Neural cell (in vitro differentiated cells): Measurements from ENCODE around the gene LPP. TPM values are rescaled to one million over a fixed set of nuclear protein-coding genes. Genes with fewer than 3 reads are reported as not detected.

ENCODE experiments used
- H2AFZ ChIP-seq: fragments of 200-600, 300-800 bp; sonication (generic), shearing (Covaris generic); 2 replicates; pipeline ENCODE4 v1.6.0; 2014; ENCODE audit warnings: low read depth, mild to moderate bottlenecking, antibody characterized with exemption, low read length, moderate library complexity
- H3F3A ChIP-seq: fragments of 200-600 bp; shearing (Covaris generic); 2 replicates; pipeline ENCODE4 v1.6.1; 2016; ENCODE audit warnings: mild to moderate bottlenecking, moderate library complexity, mixed read lengths, antibody characterized with exemption, low read length; ENCODE audit not compliant: insufficient read depth, poor library complexity, severe bottlenecking
- H3K27ac ChIP-seq: fragments of 200-600, 300-800 bp; sonication (generic), shearing (Covaris generic); 2 replicates; pipeline ENCODE4 v1.5.1; 2014; ENCODE audit warnings: mild to moderate bottlenecking, low read length, moderate library complexity
- H3K27me3 ChIP-seq: fragments of 300-800, 200-600 bp; sonication (generic), shearing (Covaris generic); 2 replicates; pipeline ENCODE4 v1.6.0; 2014; ENCODE audit warnings: mild to moderate bottlenecking, low read depth, low read length, moderate library complexity; ENCODE audit not compliant: insufficient read depth
- H3K36me3 ChIP-seq: fragments of 300-800, 200-600 bp; sonication (generic), shearing (Covaris generic); 2 replicates; pipeline ENCODE4 v1.5.1; 2014; ENCODE audit warnings: mild to moderate bottlenecking, antibody characterized with exemption, low read length, moderate library complexity; ENCODE audit not compliant: insufficient read depth
- H3K4me2 ChIP-seq: fragments of 300-800, 200-600 bp; sonication (generic), shearing (Covaris generic); 2 replicates; pipeline ENCODE4 v1.6.0; 2014; ENCODE audit warnings: mild to moderate bottlenecking, low read length
- H3K4me3 ChIP-seq: fragments of 300-800, 200-600 bp; sonication (generic), shearing (Covaris generic); 2 replicates; pipeline ENCODE4 v1.5.1; 2014; ENCODE audit warnings: mild to moderate bottlenecking, low read length, moderate library complexity
- H3K79me2 ChIP-seq: fragments of 200-600 bp; shearing (Covaris generic); replicated peaks from 2 replicates; pipeline ENCODE4 v1.6.0; 2014; ENCODE audit warnings: mild to moderate bottlenecking, low read length, moderate library complexity; ENCODE audit not compliant: insufficient read depth
- H3K9ac ChIP-seq: fragments of 300-800, 200-600 bp; sonication (generic), shearing (Covaris generic); 2 replicates; pipeline ENCODE4 v1.6.1; 2016; ENCODE audit warnings: mild to moderate bottlenecking, low read length, mixed read lengths
- H3K9me2 ChIP-seq: fragments of 200-600 bp; shearing (Covaris generic); 2 replicates; pipeline ENCODE4 v1.6.1; 2016; ENCODE audit warnings: mild to moderate bottlenecking, low read length, mixed read lengths; ENCODE audit not compliant: insufficient read depth
- H3K9me3 ChIP-seq: fragments of 200-600, 300-800 bp; sonication (generic), shearing (Covaris generic); 2 replicates; pipeline ENCODE4 v1.6.1; 2016; ENCODE audit warnings: mild to moderate bottlenecking, mixed run types, low read length, moderate library complexity, mixed read lengths
- H4K20me1 ChIP-seq: fragments of 200-600 bp; shearing (Covaris generic); 2 replicates; pipeline ENCODE4 v1.6.1; 2016; ENCODE audit warnings: mild to moderate bottlenecking, mixed run types; ENCODE audit not compliant: insufficient read depth
- EP300 ChIP-seq: fragments of 450-650 bp; conservative IDR thresholded peaks from 2 replicates; pipeline ENCODE4 v1.6.1; 2014; ENCODE audit warnings: antibody characterized with exemption, mild to moderate bottlenecking, moderate library complexity; ENCODE audit not compliant: poor library complexity, severe bottlenecking
- EZH2 ChIP-seq: fragments of 200-600, 300-800 bp; shearing (Covaris generic), sonication (generic); IDR thresholded peaks from 2 replicates; pipeline ENCODE4 v1.6.1; 2014; ENCODE audit warnings: antibody characterized with exemption, low read length, borderline replicate concordance, mild to moderate bottlenecking; ENCODE audit not compliant: insufficient read depth, poor library complexity, severe bottlenecking
- MXI1 ChIP-seq: fragments of 450-650 bp; conservative IDR thresholded peaks from 2 replicates; pipeline ENCODE4 v1.6.1; 2014; ENCODE audit warnings: antibody characterized with exemption, mild to moderate bottlenecking; ENCODE audit not compliant: poor library complexity, severe bottlenecking
- POLR2AphosphoS5 ChIP-seq: IDR thresholded peaks from 2 replicates; pipeline ENCODE4 v1.6.1; 2012
- RAD21 ChIP-seq: fragments of 450-650 bp; conservative IDR thresholded peaks from 2 replicates; pipeline ENCODE4 v1.6.1; 2014; ENCODE audit warnings: antibody characterized with exemption, mild to moderate bottlenecking, moderate library complexity
- SMC3 ChIP-seq: fragments of 450-650 bp; conservative IDR thresholded peaks from 2 replicates; pipeline ENCODE4 v1.6.1; 2014; ENCODE audit warnings: antibody characterized with exemption, mild to moderate bottlenecking, moderate library complexity; ENCODE audit not compliant: poor library complexity
- TAF1 ChIP-seq: IDR thresholded peaks from 2 replicates; pipeline ENCODE4 v1.6.1; 2012; ENCODE audit warnings: low read depth
- polyA plus RNA-seq: library from polyadenylated mRNA; depleted of rRNA; stranded (reverse); fragments of >200 nt; gene quantifications from 2 replicates; pipeline ENCODE4 v1.2.3, GENCODE V29; 2014
- TF ChIP-seq, protein P1 (sequence below): fragments of 450-650 bp; IDR thresholded peaks from 2 replicates; pipeline ENCODE4 v1.5.1; 2014; ENCODE audit warnings: antibody characterized with exemption, mild to moderate bottlenecking, moderate library complexity; ENCODE audit not compliant: poor library complexity, severe bottlenecking
- TF ChIP-seq, protein P2 (sequence below): IDR thresholded peaks from 2 replicates; pipeline ENCODE4 v1.6.1; 2012; ENCODE audit warnings: borderline replicate concordance

LPP gene
- polyA plus RNA-seq, 1 donor from 2014 or later, result 3.0 TPM

DNA sequence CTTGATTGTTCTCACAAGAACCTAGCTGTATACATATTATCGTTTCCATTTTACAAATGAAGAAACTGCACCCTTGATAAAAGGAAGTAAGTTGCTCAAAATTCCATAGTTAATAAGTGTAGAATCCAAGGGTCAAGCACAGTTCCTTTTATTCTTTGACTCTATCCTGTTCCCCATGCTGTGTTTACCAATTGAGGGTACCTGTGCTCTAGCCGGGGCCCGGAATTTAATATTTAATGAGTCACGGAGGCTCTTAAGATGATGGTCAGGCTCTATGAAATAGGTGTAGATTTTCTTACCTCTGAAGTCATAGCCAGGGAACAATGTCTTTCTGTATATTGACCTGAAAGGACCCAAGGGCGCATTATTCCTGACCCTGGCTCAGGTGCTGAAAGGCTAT is 65.2 kb downstream of the LPP start:
- Histone ChIP-seq H2AFZ (no peak overlapping the region), H3F3A (no peaks in the 10 kb centered on the region), H3K9ac (no peak overlapping the region), H3K36me3 (no peaks in the 10 kb centered on the region), H3K27me3 (no peaks in the 10 kb centered on the region), H3K4me3 (no peak overlapping the region), H3K79me2 (no peaks in the 10 kb centered on the region), H3K9me3 (no peaks in the 10 kb centered on the region), H4K20me1 (no peaks in the 10 kb centered on the region), H3K27ac (no peak overlapping the region), H3K9me2 (no peaks in the 10 kb centered on the region), H3K4me2 (no peak overlapping the region)
- TF ChIP-seq POLR2AphosphoS5 (no peak), EP300 (no peak), RAD21 (no peak), MXI1 (no peak)

DNA sequence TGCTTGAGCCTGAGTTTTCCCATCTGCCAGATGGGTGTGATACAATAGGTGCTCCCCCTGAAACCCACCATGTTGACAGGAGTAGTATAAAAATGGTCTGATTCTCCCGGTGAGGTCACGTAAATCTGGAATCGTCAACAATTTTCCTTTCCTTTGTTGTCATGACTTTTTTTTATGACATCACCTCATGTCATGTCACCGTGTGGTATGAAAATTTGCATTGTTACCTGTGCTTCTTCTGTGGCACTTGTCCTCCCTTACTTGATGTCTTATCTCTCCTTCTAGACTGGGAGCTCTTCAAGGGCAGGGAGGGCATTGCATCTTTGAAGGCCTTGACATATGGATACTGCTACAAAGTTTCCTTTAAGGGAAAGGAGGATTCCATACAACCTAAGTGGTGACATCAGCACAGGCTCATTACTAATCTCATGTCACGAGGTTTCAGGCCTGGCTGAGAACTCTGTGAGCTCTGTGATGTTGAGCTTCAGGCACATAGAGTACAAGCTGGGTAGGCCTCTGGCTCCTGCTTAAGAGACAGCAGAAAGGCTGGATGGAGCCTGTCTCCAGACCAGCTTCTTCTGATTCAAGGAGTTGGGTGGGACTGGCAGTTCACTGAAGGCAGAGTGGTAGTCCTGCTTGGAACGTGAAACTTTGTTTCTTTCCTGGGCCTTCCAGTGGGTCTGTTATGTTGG is 66.3 kb downstream of the LPP start:
- Histone ChIP-seq H3K9me3 (no peaks in the 10 kb centered on the region), H3K27me3 (no peaks in the 10 kb centered on the region), H3K79me2 (peaks cover 4% of the 10 kb centered on the region), H3F3A (no peaks in the 10 kb centered on the region), H3K9me2 (no peaks in the 10 kb centered on the region), H3K9ac (no peak overlapping the region), H3K4me3 (no peak overlapping the region), H4K20me1 (no peaks in the 10 kb centered on the region), H3K27ac (no peak overlapping the region), H3K4me2 (no peak overlapping the region), H3K36me3 (no peaks in the 10 kb centered on the region), H2AFZ (no peak overlapping the region)
- no peak for TF ChIP-seq POLR2AphosphoS5
- no peak for TF ChIP-seq RAD21
- TF ChIP-seq TAF1, result no peak
- TF ChIP-seq EZH2, result no peak
- no peak for TF ChIP-seq SMC3
- TF ChIP-seq EP300, result no peak
- TF ChIP-seq, protein P1, sequence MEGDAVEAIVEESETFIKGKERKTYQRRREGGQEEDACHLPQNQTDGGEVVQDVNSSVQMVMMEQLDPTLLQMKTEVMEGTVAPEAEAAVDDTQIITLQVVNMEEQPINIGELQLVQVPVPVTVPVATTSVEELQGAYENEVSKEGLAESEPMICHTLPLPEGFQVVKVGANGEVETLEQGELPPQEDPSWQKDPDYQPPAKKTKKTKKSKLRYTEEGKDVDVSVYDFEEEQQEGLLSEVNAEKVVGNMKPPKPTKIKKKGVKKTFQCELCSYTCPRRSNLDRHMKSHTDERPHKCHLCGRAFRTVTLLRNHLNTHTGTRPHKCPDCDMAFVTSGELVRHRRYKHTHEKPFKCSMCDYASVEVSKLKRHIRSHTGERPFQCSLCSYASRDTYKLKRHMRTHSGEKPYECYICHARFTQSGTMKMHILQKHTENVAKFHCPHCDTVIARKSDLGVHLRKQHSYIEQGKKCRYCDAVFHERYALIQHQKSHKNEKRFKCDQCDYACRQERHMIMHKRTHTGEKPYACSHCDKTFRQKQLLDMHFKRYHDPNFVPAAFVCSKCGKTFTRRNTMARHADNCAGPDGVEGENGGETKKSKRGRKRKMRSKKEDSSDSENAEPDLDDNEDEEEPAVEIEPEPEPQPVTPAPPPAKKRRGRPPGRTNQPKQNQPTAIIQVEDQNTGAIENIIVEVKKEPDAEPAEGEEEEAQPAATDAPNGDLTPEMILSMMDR, result no peak
- TF ChIP-seq, protein P2, sequence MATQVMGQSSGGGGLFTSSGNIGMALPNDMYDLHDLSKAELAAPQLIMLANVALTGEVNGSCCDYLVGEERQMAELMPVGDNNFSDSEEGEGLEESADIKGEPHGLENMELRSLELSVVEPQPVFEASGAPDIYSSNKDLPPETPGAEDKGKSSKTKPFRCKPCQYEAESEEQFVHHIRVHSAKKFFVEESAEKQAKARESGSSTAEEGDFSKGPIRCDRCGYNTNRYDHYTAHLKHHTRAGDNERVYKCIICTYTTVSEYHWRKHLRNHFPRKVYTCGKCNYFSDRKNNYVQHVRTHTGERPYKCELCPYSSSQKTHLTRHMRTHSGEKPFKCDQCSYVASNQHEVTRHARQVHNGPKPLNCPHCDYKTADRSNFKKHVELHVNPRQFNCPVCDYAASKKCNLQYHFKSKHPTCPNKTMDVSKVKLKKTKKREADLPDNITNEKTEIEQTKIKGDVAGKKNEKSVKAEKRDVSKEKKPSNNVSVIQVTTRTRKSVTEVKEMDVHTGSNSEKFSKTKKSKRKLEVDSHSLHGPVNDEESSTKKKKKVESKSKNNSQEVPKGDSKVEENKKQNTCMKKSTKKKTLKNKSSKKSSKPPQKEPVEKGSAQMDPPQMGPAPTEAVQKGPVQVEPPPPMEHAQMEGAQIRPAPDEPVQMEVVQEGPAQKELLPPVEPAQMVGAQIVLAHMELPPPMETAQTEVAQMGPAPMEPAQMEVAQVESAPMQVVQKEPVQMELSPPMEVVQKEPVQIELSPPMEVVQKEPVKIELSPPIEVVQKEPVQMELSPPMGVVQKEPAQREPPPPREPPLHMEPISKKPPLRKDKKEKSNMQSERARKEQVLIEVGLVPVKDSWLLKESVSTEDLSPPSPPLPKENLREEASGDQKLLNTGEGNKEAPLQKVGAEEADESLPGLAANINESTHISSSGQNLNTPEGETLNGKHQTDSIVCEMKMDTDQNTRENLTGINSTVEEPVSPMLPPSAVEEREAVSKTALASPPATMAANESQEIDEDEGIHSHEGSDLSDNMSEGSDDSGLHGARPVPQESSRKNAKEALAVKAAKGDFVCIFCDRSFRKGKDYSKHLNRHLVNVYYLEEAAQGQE, result no peak
- no peak for TF ChIP-seq MXI1
